HepG2 (cell line): ENCODE data around the gene ST3GAL2. TPM values are rescaled to one million over a fixed set of nuclear protein-coding genes. Genes with fewer than 3 reads are reported as not detected.

Experiments
- GLI4 ChIP-seq: sonication (generic); formaldehyde crosslinking; IDR thresholded peaks from 2 replicates; pipeline ENCODE4 v1.5.1; 2020; ENCODE audit warnings: missing genetic modification reagents, mild to moderate bottlenecking, moderate library complexity, borderline replicate concordance
- MBNL3 ChIP-seq: fragments of 250-450 bp; sonication (Bioruptor Pico); conservative IDR thresholded peaks from 2 replicates; pipeline ENCODE4 v1.8.0; 2022; ENCODE audit warnings: mild to moderate bottlenecking, inconsistent platforms
- MXI1 ChIP-seq: IDR thresholded peaks from 3 replicates; pipeline ENCODE4 v1.6.1; 2012; ENCODE audit warnings: low read depth, low read length, inconsistent platforms, borderline replicate concordance
- NFATC3 ChIP-seq: sonication (generic); formaldehyde crosslinking; IDR thresholded peaks from 2 replicates; pipeline ENCODE4 v1.5.1; 2020; ENCODE audit warnings: mild to moderate bottlenecking, missing genetic modification reagents
- REL ChIP-seq: sonication (generic); formaldehyde crosslinking; conservative IDR thresholded peaks from 2 replicates; pipeline ENCODE4 v1.8.0; 2022; ENCODE audit warnings: mild to moderate bottlenecking, missing genetic modification reagents, moderate library complexity
- REPIN1 ChIP-seq: sonication (generic); formaldehyde crosslinking; IDR thresholded peaks from 2 replicates; pipeline ENCODE4 v1.8.0; 2022; ENCODE audit warnings: missing genetic modification reagents, low read depth, mild to moderate bottlenecking, borderline replicate concordance
- STAT5B ChIP-seq: sonication (generic); formaldehyde crosslinking; IDR thresholded peaks from 2 replicates; pipeline ENCODE4 v1.4.0; 2020; ENCODE audit warnings: missing genetic modification reagents
- TBX3 ChIP-seq: fragments of 450-650 bp; IDR thresholded peaks from 2 replicates; pipeline ENCODE4 v1.6.1; 2017; ENCODE audit warnings: antibody characterized with exemption, mild to moderate bottlenecking, inconsistent platforms, borderline replicate concordance
- ZFX ChIP-seq: sonication (generic); formaldehyde crosslinking; IDR thresholded peaks from 2 replicates; pipeline ENCODE4 v1.4.0; 2020; ENCODE audit warnings: mild to moderate bottlenecking, low read depth, missing genetic modification reagents, moderate library complexity
- ZHX1 ChIP-seq: sonication (generic); formaldehyde crosslinking; IDR thresholded peaks from 2 replicates; pipeline ENCODE4 v1.8.1; 2022; ENCODE audit warnings: low read depth, mild to moderate bottlenecking, missing genetic modification reagents
- polyA plus RNA-seq, 8 experiments: library from polyadenylated mRNA; depleted of rRNA in 3 of 8; stranded (reverse) in 7 of 8; unstranded in 1 of 8; fragments of >200 nt; fragmentation: Illumina TruSeq in 4 of 8; extraction: Trizol in 4 of 8; gene quantifications; 2 replicates each; pipeline versions ENCODE4 v1.2.1 to v1.2.3, GENCODE V29; 2011 to 2016; ENCODE audit warnings: low read depth in 4 of 8, missing spikeins in 1 of 8, mixed read lengths in 1 of 8; ENCODE audit not compliant: insufficient read depth in 1 of 8
- total RNA-seq, 5 experiments: library from RNA; depleted of rRNA; stranded (reverse); fragments of >200 nt; fragmentation: Illumina TruSeq; extraction: Trizol; gene quantifications; 2 replicates each; pipeline ENCODE4 v1.2.3, GENCODE V29; 2016; ENCODE audit warnings: low read depth in 1 of 5
- TF ChIP-seq, protein P1 (sequence below): sonication (generic); formaldehyde crosslinking; IDR thresholded peaks from 2 replicates; pipeline ENCODE4 v1.4.0; 2020; ENCODE audit warnings: missing genetic modification reagents
- TF ChIP-seq, protein P2 (sequence below): sonication (generic); formaldehyde crosslinking; IDR thresholded peaks from 2 replicates; pipeline ENCODE4 v1.5.1; 2020; ENCODE audit warnings: mild to moderate bottlenecking, missing genetic modification reagents
- TF ChIP-seq, protein P3 (sequence below): sonication (generic); IDR thresholded peaks from 2 replicates; pipeline ENCODE4 v1.6.1; 2016; ENCODE audit warnings: low read depth, borderline replicate concordance
- TF ChIP-seq, protein P4 (sequence below): sonication (generic); formaldehyde crosslinking; IDR thresholded peaks from 2 replicates; pipeline ENCODE4 v1.4.0; 2020; ENCODE audit warnings: low read depth, mild to moderate bottlenecking, missing genetic modification reagents
- TF ChIP-seq, protein P5 (sequence below): IDR thresholded peaks from 2 replicates; pipeline ENCODE4 v1.6.1; 2012; ENCODE audit warnings: inconsistent platforms

The ST3GAL2 gene
- total and polyA plus RNA-seq, 2 of the 13 experiments (the other 11 are each of a cell fraction or from before 2014, with no cell fraction given), result 16.3 to 24.9 TPM

DNA sequence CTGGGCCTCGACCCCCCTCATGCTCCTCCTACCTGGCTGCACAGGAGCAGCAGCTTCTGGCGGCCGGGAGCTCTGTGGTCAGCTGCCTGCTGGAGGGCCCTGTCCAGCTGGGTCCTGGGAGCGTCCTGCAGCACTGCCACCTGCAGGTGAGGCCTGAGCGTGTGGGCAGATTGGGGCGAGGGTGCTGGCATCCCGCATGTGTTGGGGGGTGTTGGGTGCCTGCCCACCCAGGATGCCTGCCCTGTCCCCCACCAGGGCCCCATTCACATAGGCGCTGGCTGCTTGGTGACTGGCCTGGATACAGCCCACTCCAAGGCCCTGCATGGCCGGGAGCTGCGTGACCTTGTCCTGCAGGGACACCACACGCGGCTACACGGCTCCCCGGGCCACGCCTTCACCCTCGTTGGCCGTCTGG, 32.0 kb upstream of the ST3GAL2 start (continued):
- TF ChIP-seq TBX3, result no peak
- TF ChIP-seq, protein P1, sequence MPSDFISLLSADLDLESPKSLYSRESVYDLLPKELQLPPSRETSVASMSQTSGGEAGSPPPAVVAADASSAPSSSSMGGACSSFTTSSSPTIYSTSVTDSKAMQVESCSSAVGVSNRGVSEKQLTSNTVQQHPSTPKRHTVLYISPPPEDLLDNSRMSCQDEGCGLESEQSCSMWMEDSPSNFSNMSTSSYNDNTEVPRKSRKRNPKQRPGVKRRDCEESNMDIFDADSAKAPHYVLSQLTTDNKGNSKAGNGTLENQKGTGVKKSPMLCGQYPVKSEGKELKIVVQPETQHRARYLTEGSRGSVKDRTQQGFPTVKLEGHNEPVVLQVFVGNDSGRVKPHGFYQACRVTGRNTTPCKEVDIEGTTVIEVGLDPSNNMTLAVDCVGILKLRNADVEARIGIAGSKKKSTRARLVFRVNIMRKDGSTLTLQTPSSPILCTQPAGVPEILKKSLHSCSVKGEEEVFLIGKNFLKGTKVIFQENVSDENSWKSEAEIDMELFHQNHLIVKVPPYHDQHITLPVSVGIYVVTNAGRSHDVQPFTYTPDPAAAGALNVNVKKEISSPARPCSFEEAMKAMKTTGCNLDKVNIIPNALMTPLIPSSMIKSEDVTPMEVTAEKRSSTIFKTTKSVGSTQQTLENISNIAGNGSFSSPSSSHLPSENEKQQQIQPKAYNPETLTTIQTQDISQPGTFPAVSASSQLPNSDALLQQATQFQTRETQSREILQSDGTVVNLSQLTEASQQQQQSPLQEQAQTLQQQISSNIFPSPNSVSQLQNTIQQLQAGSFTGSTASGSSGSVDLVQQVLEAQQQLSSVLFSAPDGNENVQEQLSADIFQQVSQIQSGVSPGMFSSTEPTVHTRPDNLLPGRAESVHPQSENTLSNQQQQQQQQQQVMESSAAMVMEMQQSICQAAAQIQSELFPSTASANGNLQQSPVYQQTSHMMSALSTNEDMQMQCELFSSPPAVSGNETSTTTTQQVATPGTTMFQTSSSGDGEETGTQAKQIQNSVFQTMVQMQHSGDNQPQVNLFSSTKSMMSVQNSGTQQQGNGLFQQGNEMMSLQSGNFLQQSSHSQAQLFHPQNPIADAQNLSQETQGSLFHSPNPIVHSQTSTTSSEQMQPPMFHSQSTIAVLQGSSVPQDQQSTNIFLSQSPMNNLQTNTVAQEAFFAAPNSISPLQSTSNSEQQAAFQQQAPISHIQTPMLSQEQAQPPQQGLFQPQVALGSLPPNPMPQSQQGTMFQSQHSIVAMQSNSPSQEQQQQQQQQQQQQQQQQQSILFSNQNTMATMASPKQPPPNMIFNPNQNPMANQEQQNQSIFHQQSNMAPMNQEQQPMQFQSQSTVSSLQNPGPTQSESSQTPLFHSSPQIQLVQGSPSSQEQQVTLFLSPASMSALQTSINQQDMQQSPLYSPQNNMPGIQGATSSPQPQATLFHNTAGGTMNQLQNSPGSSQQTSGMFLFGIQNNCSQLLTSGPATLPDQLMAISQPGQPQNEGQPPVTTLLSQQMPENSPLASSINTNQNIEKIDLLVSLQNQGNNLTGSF (CRISPR knock-in tag), result no peak
- no peak for TF ChIP-seq GLI4 (CRISPR knock-in tag)
- peak; percentile 67; the same call in 1 of the 2 replicates for TF ChIP-seq ZHX1 (CRISPR knock-in tag)
- TF ChIP-seq, protein P2, sequence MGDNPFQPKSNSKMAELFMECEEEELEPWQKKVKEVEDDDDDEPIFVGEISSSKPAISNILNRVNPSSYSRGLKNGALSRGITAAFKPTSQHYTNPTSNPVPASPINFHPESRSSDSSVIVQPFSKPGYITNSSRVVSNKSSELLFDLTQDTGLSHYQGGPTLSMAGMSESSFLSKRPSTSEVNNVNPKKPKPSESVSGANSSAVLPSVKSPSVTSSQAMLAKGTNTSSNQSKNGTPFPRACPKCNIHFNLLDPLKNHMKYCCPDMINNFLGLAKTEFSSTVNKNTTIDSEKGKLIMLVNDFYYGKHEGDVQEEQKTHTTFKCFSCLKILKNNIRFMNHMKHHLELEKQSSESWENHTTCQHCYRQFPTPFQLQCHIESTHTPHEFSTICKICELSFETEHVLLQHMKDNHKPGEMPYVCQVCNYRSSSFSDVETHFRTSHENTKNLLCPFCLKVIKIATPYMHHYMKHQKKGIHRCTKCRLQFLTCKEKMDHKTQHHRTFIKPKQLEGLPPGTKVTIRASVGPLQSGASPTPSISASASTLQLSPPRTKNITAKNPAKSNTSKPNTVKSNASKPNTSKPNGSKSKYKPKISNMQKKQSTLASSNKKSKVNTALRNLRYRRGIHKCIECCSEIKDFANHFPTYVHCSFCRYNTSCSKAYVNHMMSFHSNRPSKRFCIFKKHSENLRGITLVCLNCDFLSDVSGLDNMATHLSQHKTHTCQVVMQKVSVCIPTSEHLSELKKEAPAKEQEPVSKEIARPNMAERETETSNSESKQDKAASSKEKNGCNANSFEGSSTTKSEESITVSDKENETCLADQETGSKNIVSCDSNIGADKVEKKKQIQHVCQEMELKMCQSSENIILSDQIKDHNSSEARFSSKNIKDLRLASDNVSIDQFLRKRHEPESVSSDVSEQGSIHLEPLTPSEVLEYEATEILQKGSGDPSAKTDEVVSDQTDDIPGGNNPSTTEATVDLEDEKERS (CRISPR knock-in tag), result no peak
- no peak for TF ChIP-seq NFATC3 (CRISPR knock-in tag)
- TF ChIP-seq, protein P3, sequence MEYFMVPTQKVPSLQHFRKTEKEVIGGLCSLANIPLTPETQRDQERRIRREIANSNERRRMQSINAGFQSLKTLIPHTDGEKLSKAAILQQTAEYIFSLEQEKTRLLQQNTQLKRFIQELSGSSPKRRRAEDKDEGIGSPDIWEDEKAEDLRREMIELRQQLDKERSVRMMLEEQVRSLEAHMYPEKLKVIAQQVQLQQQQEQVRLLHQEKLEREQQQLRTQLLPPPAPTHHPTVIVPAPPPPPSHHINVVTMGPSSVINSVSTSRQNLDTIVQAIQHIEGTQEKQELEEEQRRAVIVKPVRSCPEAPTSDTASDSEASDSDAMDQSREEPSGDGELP, result peak; percentile 92
- peak; percentile 78 for TF ChIP-seq ZFX
- TF ChIP-seq REL (CRISPR knock-in tag), result no peak
- TF ChIP-seq, protein P4, sequence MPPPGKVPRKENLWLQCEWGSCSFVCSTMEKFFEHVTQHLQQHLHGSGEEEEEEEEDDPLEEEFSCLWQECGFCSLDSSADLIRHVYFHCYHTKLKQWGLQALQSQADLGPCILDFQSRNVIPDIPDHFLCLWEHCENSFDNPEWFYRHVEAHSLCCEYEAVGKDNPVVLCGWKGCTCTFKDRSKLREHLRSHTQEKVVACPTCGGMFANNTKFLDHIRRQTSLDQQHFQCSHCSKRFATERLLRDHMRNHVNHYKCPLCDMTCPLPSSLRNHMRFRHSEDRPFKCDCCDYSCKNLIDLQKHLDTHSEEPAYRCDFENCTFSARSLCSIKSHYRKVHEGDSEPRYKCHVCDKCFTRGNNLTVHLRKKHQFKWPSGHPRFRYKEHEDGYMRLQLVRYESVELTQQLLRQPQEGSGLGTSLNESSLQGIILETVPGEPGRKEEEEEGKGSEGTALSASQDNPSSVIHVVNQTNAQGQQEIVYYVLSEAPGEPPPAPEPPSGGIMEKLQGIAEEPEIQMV (CRISPR knock-in tag), result 0 out of 2 replicates have a peak, but pooled peaks have one; percentile 59
- TF ChIP-seq MXI1, result peak; percentile 41; the same call in 1 of the 3 replicates
- TF ChIP-seq REPIN1 (CRISPR knock-in tag), result peak; percentile 79; the same call in 1 of the 2 replicates
- TF ChIP-seq, protein P5, sequence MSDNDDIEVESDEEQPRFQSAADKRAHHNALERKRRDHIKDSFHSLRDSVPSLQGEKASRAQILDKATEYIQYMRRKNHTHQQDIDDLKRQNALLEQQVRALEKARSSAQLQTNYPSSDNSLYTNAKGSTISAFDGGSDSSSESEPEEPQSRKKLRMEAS, result peak; percentile 63; the same call in 1 of the 2 replicates
- no peak for TF ChIP-seq MBNL3
- TF ChIP-seq STAT5B (CRISPR knock-in tag), result 0 out of 2 replicates have a peak, but pooled peaks have one; percentile 21
